MM.1S (cell line): ENCODE data around the gene PAX7.

Experiments used
- DNase-seq: peaks from one replicate; pipeline ENCODE4 v3.0.0-alpha.2; 2015
- H2AFZ ChIP-seq: fragments of 300-600 bp; sonication (generic); 2 replicates; pipeline ENCODE4 v1.6.0; 2016; ENCODE audit warnings: antibody characterized with exemption, low read length
- H3F3A ChIP-seq: fragments of 300-600 bp; sonication (generic); 2 replicates; pipeline ENCODE4 v1.6.1; 2016; ENCODE audit warnings: mild to moderate bottlenecking, antibody characterized with exemption, low read length, moderate library complexity, mixed read lengths; ENCODE audit not compliant: insufficient read depth
- H3K27ac ChIP-seq: fragments of 300-600 bp; sonication (generic); 2 replicates; pipeline ENCODE4 v1.5.1; 2016; ENCODE audit warnings: mild to moderate bottlenecking, low read length
- H3K27me3 ChIP-seq: fragments of 300-600 bp; sonication (generic); replicated peaks from 2 replicates; pipeline ENCODE4 v1.6.0; 2016; ENCODE audit warnings: low read length; ENCODE audit not compliant: insufficient read depth
- H3K36me3 ChIP-seq: fragments of 300-600 bp; sonication (generic); replicated peaks from 2 replicates; pipeline ENCODE4 v1.6.1; 2016; ENCODE audit warnings: mild to moderate bottlenecking, low read length, mixed read lengths; ENCODE audit not compliant: insufficient read depth
- H3K4me1 ChIP-seq: fragments of 300-600 bp; sonication (generic); 2 replicates; pipeline ENCODE4 v1.6.1; 2016; ENCODE audit warnings: low read length, mixed read lengths
- H3K4me2 ChIP-seq: fragments of 300-600 bp; sonication (generic); 2 replicates; pipeline ENCODE4 v1.6.0; 2016; ENCODE audit warnings: low read depth, low read length
- H3K4me3 ChIP-seq: fragments of 300-600 bp; sonication (generic); 2 replicates; pipeline ENCODE4 v1.5.1; 2016; ENCODE audit warnings: low read length, mixed read lengths
- H3K79me2 ChIP-seq: fragments of 300-600 bp; sonication (generic); 2 replicates; pipeline ENCODE4 v1.6.1; 2016; ENCODE audit warnings: mixed run types, low read length, mixed read lengths
- H3K9ac ChIP-seq: fragments of 300-600 bp; sonication (generic); 2 replicates; pipeline ENCODE4 v1.6.1; 2016; ENCODE audit warnings: low read length, mixed read lengths
- H3K9me2 ChIP-seq: fragments of 300-600 bp; sonication (generic); replicated peaks from 2 replicates; pipeline ENCODE4 v1.6.1; 2016; ENCODE audit warnings: mild to moderate bottlenecking, low read length, mixed read lengths; ENCODE audit not compliant: insufficient read depth
- H3K9me3 ChIP-seq: fragments of 300-600 bp; sonication (generic); replicated peaks from 2 replicates; pipeline ENCODE4 v1.6.1; 2016; ENCODE audit warnings: mild to moderate bottlenecking, low read length, mixed read lengths; ENCODE audit not compliant: insufficient read depth
- H4K20me1 ChIP-seq: fragments of 300-600 bp; sonication (generic); 2 replicates; pipeline ENCODE4 v1.6.1; 2016; ENCODE audit warnings: mild to moderate bottlenecking, low read length, moderate library complexity, mixed read lengths; ENCODE audit not compliant: insufficient read depth
- EZH2 ChIP-seq: fragments of 300-600 bp; sonication (generic); optimal IDR thresholded peaks from 2 replicates; pipeline ENCODE3; 2017; ENCODE audit warnings: low read depth, mild to moderate bottlenecking, antibody characterized with exemption, low read length, mixed read lengths
- EZH2phosphoT487 ChIP-seq: fragments of 300-600 bp; sonication (generic); IDR thresholded peaks from 2 replicates; pipeline ENCODE4 v1.6.1; 2018; ENCODE audit warnings: antibody characterized with exemption, low read length
- TF ChIP-seq, protein P1 (sequence below): fragments of 300-600 bp; sonication (generic); IDR thresholded peaks from 2 replicates; pipeline ENCODE4 v1.5.1; 2016; ENCODE audit warnings: antibody characterized with exemption, low read length, mixed read lengths

Gene PAX7

DNA sequence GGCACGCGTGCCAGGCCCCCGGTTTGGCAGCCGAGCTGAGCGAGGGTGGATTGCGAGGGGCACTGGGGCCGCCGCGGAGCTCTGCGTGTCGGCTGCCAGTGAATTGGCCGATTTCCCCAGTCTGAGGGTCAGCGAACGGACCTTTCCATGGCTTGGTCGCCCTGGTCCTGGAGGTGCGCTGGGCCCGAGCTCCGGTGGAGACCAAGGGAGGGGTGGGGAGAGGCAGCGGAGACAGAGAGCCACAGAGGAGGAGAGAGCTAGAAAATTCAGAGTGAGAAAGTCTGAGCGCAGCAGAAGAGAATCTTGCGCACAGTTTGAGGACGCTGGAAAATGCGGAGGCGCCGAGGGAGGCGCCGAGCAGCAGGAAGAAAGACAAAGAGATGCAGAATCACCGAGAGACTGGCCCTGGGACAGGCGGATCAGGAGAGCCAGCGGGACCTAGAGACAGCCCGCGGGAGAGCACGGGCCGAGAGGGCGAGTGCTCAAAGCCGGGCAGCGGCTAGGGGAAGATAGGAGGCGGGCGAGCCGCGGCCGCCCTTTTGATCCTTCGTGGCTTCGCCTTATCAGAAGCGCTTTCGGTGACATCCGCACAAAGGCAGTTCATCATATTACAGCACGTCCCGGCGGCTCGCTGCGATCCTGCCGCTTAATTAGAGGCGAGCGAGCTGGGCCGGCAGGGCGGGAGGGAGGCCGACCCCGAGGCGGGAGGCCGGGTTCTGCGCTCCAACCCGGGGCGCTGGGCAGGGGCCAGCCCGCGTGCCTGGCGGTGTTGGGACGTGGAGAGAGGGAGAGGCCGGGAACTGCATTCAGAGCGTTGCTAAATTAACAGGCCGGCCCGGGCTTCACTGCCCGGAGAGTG lies 12.7 kb downstream of the PAX7 start:
- Histone ChIP-seq H4K20me1 (no peaks in the 10 kb centered on the region), H3K79me2 (no peaks in the 10 kb centered on the region), H3K9ac (no peak overlapping the region), H3K27ac (no peak overlapping the region), H3K36me3 (no peaks in the 10 kb centered on the region), H2AFZ (no peak overlapping the region), H3F3A (no peaks in the 10 kb centered on the region), H3K4me2 (no peak overlapping the region), H3K9me2 (no peaks in the 10 kb centered on the region), H3K27me3 (peaks cover 94% of the 10 kb centered on the region), H3K9me3 (no peaks in the 10 kb centered on the region), H3K4me3 (no peak overlapping the region), H3K4me1 (no peaks in the 10 kb centered on the region)
- TF ChIP-seq EZH2phosphoT487 (no peak; the same call in 1 of the 2 replicates), EZH2 (no peak)
- TF ChIP-seq, protein P1, sequence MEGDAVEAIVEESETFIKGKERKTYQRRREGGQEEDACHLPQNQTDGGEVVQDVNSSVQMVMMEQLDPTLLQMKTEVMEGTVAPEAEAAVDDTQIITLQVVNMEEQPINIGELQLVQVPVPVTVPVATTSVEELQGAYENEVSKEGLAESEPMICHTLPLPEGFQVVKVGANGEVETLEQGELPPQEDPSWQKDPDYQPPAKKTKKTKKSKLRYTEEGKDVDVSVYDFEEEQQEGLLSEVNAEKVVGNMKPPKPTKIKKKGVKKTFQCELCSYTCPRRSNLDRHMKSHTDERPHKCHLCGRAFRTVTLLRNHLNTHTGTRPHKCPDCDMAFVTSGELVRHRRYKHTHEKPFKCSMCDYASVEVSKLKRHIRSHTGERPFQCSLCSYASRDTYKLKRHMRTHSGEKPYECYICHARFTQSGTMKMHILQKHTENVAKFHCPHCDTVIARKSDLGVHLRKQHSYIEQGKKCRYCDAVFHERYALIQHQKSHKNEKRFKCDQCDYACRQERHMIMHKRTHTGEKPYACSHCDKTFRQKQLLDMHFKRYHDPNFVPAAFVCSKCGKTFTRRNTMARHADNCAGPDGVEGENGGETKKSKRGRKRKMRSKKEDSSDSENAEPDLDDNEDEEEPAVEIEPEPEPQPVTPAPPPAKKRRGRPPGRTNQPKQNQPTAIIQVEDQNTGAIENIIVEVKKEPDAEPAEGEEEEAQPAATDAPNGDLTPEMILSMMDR: no peak
- no peak for DNase-seq

DNA sequence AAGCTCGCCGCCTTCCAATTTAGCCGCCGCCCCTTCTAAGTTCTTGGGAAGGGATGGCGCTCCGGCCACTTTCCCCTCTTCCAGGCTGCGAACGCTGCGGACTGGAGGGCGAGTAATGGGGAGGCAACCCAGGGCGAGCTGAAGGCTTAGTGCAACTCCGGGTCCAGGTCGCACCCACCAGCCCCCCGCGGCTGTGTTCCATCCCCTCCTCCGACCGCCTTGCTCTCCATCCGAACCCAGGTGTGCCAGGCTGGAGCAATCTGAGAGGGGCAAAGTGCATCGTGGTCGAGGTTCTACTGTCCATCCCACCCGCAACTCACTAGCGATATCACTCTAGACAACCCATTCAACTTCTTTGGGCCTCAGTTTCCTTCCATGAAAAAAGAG lies 13.4 kb downstream of the PAX7 start:
- Histone ChIP-seq H4K20me1 (no peaks in the 10 kb centered on the region), H3K36me3 (no peaks in the 10 kb centered on the region), H3K79me2 (no peaks in the 10 kb centered on the region), H3K9me3 (no peaks in the 10 kb centered on the region), H3K27ac (no peak overlapping the region), H3K27me3 (peaks cover 94% of the 10 kb centered on the region), H3K4me3 (no peak overlapping the region), H3K4me2 (no peak overlapping the region), H3K4me1 (no peaks in the 10 kb centered on the region), H3K9ac (no peak overlapping the region), H3F3A (no peaks in the 10 kb centered on the region), H3K9me2 (no peaks in the 10 kb centered on the region), H2AFZ (no peak overlapping the region)
- TF ChIP-seq EZH2phosphoT487 (no peak), EZH2 (no peak)
- TF ChIP-seq, protein P1: no peak
- DNase-seq: no peak

DNA sequence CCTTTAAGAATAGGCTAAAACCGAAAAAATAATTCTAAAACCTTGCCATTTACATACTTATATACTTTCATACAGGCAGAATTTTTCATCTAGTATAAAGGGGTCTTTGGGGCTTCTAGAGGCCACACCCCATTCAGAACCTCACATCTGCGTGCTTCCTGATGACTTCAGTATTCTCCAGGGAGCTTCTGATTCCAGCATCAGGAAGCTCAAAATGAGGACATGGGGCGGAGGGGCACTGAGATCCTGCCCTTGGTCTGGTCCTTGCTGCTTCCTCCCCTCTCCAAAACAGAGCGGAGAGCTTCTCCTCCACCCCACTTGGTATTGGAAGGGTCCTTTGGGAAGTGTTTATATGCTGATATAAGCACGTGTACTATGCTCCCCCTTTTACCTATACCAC lies 13.8 kb downstream of the PAX7 start:
- Histone ChIP-seq H3K36me3 (no peaks in the 10 kb centered on the region), H3K9ac (no peak overlapping the region), H3K27me3 (peaks cover 94% of the 10 kb centered on the region), H3K79me2 (no peaks in the 10 kb centered on the region), H3K9me2 (no peaks in the 10 kb centered on the region), H3K4me2 (no peak overlapping the region), H3K4me3 (no peak overlapping the region), H4K20me1 (no peaks in the 10 kb centered on the region), H3F3A (no peaks in the 10 kb centered on the region), H2AFZ (no peak overlapping the region), H3K9me3 (no peaks in the 10 kb centered on the region), H3K27ac (no peak overlapping the region), H3K4me1 (no peaks in the 10 kb centered on the region)
- no peak for DNase-seq
- TF ChIP-seq EZH2 (no peak), EZH2phosphoT487 (no peak)
- TF ChIP-seq, protein P1: no peak
